ENCODE data around the gene WWP2.

- TF ChIP-seq ZNF384 (IDR thresholded peaks at IDR 0.05) (no peak), PKNOX1 (IDR thresholded peaks at IDR 0.05) (no peak), SP1 (IDR thresholded peaks at IDR 0.05) (no peak), LEF1 (IDR thresholded peaks at IDR 0.05; ENCODE audit: borderline replicate concordance) (no peak), CTBP1 (IDR thresholded peaks at IDR 0.05; ENCODE audit: borderline replicate concordance) (no peak), FOXM1 (IDR thresholded peaks at IDR 0.05; ENCODE audit: borderline replicate concordance) (no peak), FOXA1 (IDR thresholded peaks at IDR 0.05) (no peak), SUZ12 (IDR thresholded peaks at IDR 0.05) (no peak), ELF4 (IDR thresholded peaks at IDR 0.05) (no peak), HDGF (IDR thresholded peaks at IDR 0.05; ENCODE audit: borderline replicate concordance) (no peak), TARDBP (IDR thresholded peaks at IDR 0.05) (no peak), NFRKB (IDR thresholded peaks at IDR 0.05) (no peak)
These were observed 148.8 kb downstream of the WWP2 start for GRCh38 chr16:69910964-69911363.

All from HEK293T (cell line).